Naive thymus-derived CD4-positive, alpha-beta T cell (primary cell): ENCODE measurements around the gene UXS1. TPM values are rescaled to one million over a fixed set of nuclear protein-coding genes. Genes with fewer than 3 reads are reported as not detected.
"Not testable (repeated sequence)": the region's sequence is repeated elsewhere in the genome, so short reads cannot be mapped to it uniquely, and the experiment has no call there.

ENCODE experiments used
- ATAC-seq: fragments of 150-1000 bp; cut with Tn5 transposase; 2 replicates; pipeline ENCODE4 v1.10.0; 2021; ENCODE audit warnings: mild to moderate bottlenecking, moderate library complexity
- CTCF ChIA-PET: fragments of 350-600 bp; sonication (Branson Sonifier 250); formaldehyde crosslinking; loops from one replicate; lab custom pipeline; 2021; ENCODE audit warnings: antibody characterized with exemption; lab: Charles Lee
- POLR2A ChIA-PET: fragments of 350-600 bp; sonication (Branson Sonifier 250); formaldehyde crosslinking; loops from one replicate; lab custom pipeline; 2021; ENCODE audit warnings: antibody characterized with exemption, inconsistent platforms; lab: Charles Lee
- DNase-seq, 9 donors: peaks; one replicate each; pipeline versions ENCODE4 v3.0.0 to v3.0.0-alpha.2; 2020 to 2022; ENCODE audit warnings: mixed read lengths in 1 of 9
- H3K27ac ChIP-seq: one replicate; pipeline ENCODE4 v1.7.0; 2013; ENCODE audit warnings: mild to moderate bottlenecking, low read depth, low read length, moderate library complexity
- H3K27me3 ChIP-seq, 2 donors: one replicate each; pipeline ENCODE4 v1.7.0; 2013; ENCODE audit warnings: low read length in 2 of 2, mild to moderate bottlenecking in 2 of 2, moderate library complexity in 2 of 2; ENCODE audit not compliant: control insufficient read depth in 2 of 2, insufficient read depth in 2 of 2
- H3K36me3 ChIP-seq, 3 experiments: 1 replicate in 2 of 3; 2 replicates in 1 of 3; pipeline ENCODE4 v1.7.0; 2013; ENCODE audit warnings: low read length in 3 of 3, mild to moderate bottlenecking in 3 of 3, moderate library complexity in 1 of 3; ENCODE audit not compliant: insufficient read depth in 3 of 3, control insufficient read depth in 2 of 3
- H3K4me1 ChIP-seq, 2 donors: one replicate each; pipeline ENCODE4 v1.7.0; 2013; ENCODE audit warnings: low read length in 2 of 2, mild to moderate bottlenecking in 2 of 2, moderate library complexity in 1 of 2; ENCODE audit not compliant: control insufficient read depth in 2 of 2, insufficient read depth in 2 of 2
- H3K4me3 ChIP-seq: 2 replicates; pipeline ENCODE4 v1.7.0; 2013; ENCODE audit warnings: mild to moderate bottlenecking, low read length
- H3K9me3 ChIP-seq, 3 experiments: 1 replicate in 2 of 3; 2 replicates in 1 of 3; pipeline ENCODE4 v1.7.0; 2013; ENCODE audit warnings: low read length in 3 of 3; ENCODE audit not compliant: control insufficient read depth in 2 of 3
- H3K27ac Mint-ChIP-seq, 9 donors: one replicate each; pipeline ENCODE4 v1.8.0; 2020 to 2022; ENCODE audit warnings: mixed read lengths in 9 of 9, mild to moderate bottlenecking in 8 of 9, moderate library complexity in 5 of 9, inconsistent platforms in 2 of 9
- H3K27me3 Mint-ChIP-seq, 5 donors: one replicate each; pipeline ENCODE4 v1.8.0; 2021 to 2022; ENCODE audit warnings: mixed read lengths in 5 of 5, mild to moderate bottlenecking in 1 of 5
- H3K36me3 Mint-ChIP-seq, 5 donors: one replicate each; pipeline ENCODE4 v1.8.0; 2020 to 2022; ENCODE audit warnings: mixed read lengths in 5 of 5, mild to moderate bottlenecking in 3 of 5, inconsistent platforms in 1 of 5
- H3K4me1 Mint-ChIP-seq, 7 donors: one replicate each; pipeline ENCODE4 v1.8.0; 2020 to 2022; ENCODE audit warnings: mixed read lengths in 7 of 7, mild to moderate bottlenecking in 3 of 7, inconsistent platforms in 1 of 7
- H3K4me3 Mint-ChIP-seq, 10 donors: one replicate each; pipeline ENCODE4 v1.8.0; 2020 to 2022; ENCODE audit warnings: mild to moderate bottlenecking in 10 of 10, mixed read lengths in 10 of 10, moderate library complexity in 6 of 10, inconsistent platforms in 2 of 10
- H3K9me3 Mint-ChIP-seq, 11 donors: one replicate each; pipeline ENCODE4 v1.8.0; 2020 to 2022; ENCODE audit warnings: mixed read lengths in 11 of 11, mild to moderate bottlenecking in 4 of 11, inconsistent platforms in 1 of 11, moderate library complexity in 1 of 11
- intact Hi-C, 2 donors: fragments of 100-400 bp; cut with micrococcal nuclease; formaldehyde crosslinking; loops; one replicate each; pipeline ENCODE4 v1.15.1; 2023
- polyA plus RNA-seq, 2 donors: library from polyadenylated mRNA; unstranded; fragments of 300-500 nt; fragmentation: Illumina TruSeq; gene quantifications; one replicate each; pipeline ENCODE4 v1.2.3, GENCODE V29; 2021
- total RNA-seq, 6 experiments: library from RNA in 5 of 6; stranded (reverse) in 5 of 6; gene quantifications; 1 replicate in 5 of 6; 2 replicates in 1 of 6; pipeline ENCODE4 v1.2.3 and lab custom pipeline; 2021 to 2026

Gene UXS1
- total and polyA plus RNA-seq, 7 experiments from 2014 or later = 52.3 to 185 (median 93.3) TPM

DNA sequence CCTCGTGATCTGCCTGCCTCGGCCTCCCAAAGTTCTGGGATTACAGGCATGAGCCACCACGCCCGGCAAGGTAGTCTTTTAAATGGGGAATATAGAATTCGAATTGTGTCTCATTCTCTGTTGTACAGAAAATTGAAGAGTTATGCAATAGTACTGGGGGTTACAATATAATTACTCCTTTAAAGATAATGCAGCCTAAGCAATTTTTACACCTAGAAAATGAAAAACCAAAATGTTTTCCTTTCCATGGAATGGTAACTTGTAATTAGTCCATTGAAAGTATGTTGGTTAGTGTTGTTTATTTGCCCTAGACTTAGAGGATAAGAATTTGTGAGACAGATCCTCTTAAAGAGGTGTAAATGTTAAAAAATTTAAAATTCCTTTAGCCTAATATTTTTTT is 28.0 kb upstream of the UXS1 start:
- H3K9me3 ChIP-seq, H3K27me3 Mint-ChIP-seq, H3K4me3 ChIP-seq, H3K27ac Mint-ChIP-seq, H3K27me3 ChIP-seq, ATAC-seq, H3K4me3 Mint-ChIP-seq, H3K4me1 Mint-ChIP-seq, intact Hi-C loops, H3K4me1 ChIP-seq, H3K36me3 ChIP-seq, DNase-seq, H3K36me3 Mint-ChIP-seq, H3K27ac ChIP-seq, H3K9me3 Mint-ChIP-seq, CTCF ChIA-PET, POLR2A ChIA-PET: not testable (repeated sequence)

- H3K4me3 Mint-ChIP-seq = no peak overlapping the region
- Histone ChIP-seq H3K4me3 (no peak overlapping the region), H3K27me3 (no peaks in the 10 kb centered on the region), H3K4me1 (no peaks in the 10 kb centered on the region), H3K36me3 (no peaks in the 10 kb centered on the region), H3K9me3 (no peaks in the 10 kb centered on the region), H3K27ac (no peak overlapping the region)
- peaks cover 0 to 10% (median 7%) of the 10 kb centered on the region in 7 donors for H3K4me1 Mint-ChIP-seq
- H3K9me3 Mint-ChIP-seq = peaks cover 0 to 10% (median 0%) of the 10 kb centered on the region in 11 donors
- peaks cover 0 to 19% (median 0%) of the 10 kb centered on the region in 5 donors for H3K27me3 Mint-ChIP-seq
- DNase-seq (no peak), ATAC-seq (no peak)
- CTCF ChIA-PET = interaction anchor here (0.5 kb wide), 1 partner anchor 52 kb away, joined by 3 read pairs; no protein-coding TSS in a partner anchor
- POLR2A ChIA-PET = no interaction called here
- peak overlapping the region in 1 of 9 donors; percentile 15 for H3K27ac Mint-ChIP-seq
- intact Hi-C loops = no loop called here
- peaks cover 0 to 8% (median 0%) of the 10 kb centered on the region in 5 donors for H3K36me3 Mint-ChIP-seq
Measured at GRCh38 chr2:106219813-106220212, 25.7 kb upstream of the UXS1 start.

GRCh38 chr2:106219157-106219556 is 25.1 kb upstream of the UXS1 start:
- H3K36me3 Mint-ChIP-seq, H3K9me3 ChIP-seq, H3K27ac ChIP-seq, H3K36me3 ChIP-seq, ATAC-seq, H3K27me3 ChIP-seq, intact Hi-C loops, H3K4me3 ChIP-seq, H3K4me1 ChIP-seq, DNase-seq, H3K9me3 Mint-ChIP-seq, H3K4me3 Mint-ChIP-seq: not testable (repeated sequence)
- H3K27me3 Mint-ChIP-seq = peaks cover 0 to 19% (median 0%) of the 10 kb centered on the region in 5 donors
- ChIA-PET CTCF (interaction anchor here (0.5 kb wide), 1 partner anchor 51 kb away, joined by 3 read pairs; no protein-coding TSS in a partner anchor), POLR2A (interaction anchor here (0.7 kb wide), 1 partner anchor 11 kb away, joined by 3 read pairs; no protein-coding TSS in a partner anchor)
- H3K4me1 Mint-ChIP-seq = peaks cover 0 to 10% (median 7%) of the 10 kb centered on the region in 7 donors
- H3K27ac Mint-ChIP-seq = peak overlapping the region in 1 of 9 donors; percentile 15

DNA sequence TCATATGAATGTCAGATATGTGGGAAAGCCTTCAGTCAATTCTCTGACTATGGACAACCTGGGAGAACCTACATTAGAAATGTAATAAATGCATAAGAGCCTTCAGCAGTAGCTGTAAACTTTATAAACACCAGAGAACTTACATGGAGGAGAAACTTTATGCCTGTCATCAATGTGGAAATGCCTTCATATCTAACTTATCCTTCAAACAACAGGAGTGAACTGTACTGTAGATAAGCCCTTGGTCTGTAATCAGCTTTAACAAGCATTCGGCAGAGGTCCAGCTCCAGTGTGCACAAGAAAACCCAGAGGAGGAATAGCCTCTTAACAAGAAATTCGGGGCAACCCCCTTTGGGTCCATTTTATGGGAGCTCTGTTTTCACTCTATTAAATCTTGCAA is 14.8 kb upstream of the UXS1 start:
- Histone ChIP-seq H3K4me1 (peaks cover 0 to 5% of the 10 kb centered on the region in 2 donors), H3K27me3 (no peaks in the 10 kb centered on the region), H3K4me3 (no peak overlapping the region), H3K9me3 (no peaks in the 10 kb centered on the region), H3K27ac (no peak overlapping the region), H3K36me3 (no peaks in the 10 kb centered on the region)
- DNase-seq = no peak
- no peak for ATAC-seq
- POLR2A ChIA-PET = interaction anchor here (1.3 kb wide), 1 partner anchor 16 kb away, joined by 3 read pairs; no protein-coding TSS in a partner anchor
- intact Hi-C loops = no loop called here
- Mint-ChIP-seq H3K27ac (no peak overlapping the region), H3K36me3 (peaks cover 0 to 3% (median 0%) of the 10 kb centered on the region in 5 donors), H3K27me3 (peaks cover 0 to 10% (median 0%) of the 10 kb centered on the region in 5 donors), H3K4me3 (no peak overlapping the region), H3K4me1 (peaks cover 0 to 3% (median 0%) of the 10 kb centered on the region in 7 donors), H3K9me3 (peaks cover 0 to 10% (median 4%) of the 10 kb centered on the region in 11 donors)
- CTCF ChIA-PET = no interaction called here

DNA sequence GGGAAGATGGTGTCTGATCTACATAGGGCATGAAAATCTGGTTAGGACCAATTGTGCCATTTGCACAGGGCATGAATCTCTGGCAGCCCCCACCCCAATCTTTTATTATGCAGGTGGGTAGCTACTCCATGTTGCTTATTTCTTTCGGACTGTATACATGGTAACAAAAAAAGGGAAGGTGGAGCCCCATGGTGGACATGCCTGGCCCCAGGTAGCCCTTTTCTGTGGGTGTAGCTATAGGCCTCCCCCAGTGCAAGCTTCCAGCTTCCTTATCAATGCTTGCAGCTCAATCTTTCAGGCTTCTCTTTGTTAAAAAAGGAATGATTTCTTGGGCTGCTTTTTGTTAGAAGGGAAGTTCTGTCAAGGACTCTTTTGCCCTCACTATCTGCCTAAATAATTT is 14.3 kb upstream of the UXS1 start:
- H3K4me1 ChIP-seq = peaks cover 0 to 5% of the 10 kb centered on the region in 2 donors
- CTCF ChIA-PET = no interaction called here
- Mint-ChIP-seq H3K9me3 (peaks cover 0 to 10% (median 4%) of the 10 kb centered on the region in 11 donors), H3K27ac (no peak overlapping the region), H3K36me3 (peaks cover 0 to 3% (median 0%) of the 10 kb centered on the region in 5 donors), H3K4me1 (peaks cover 0 to 3% (median 0%) of the 10 kb centered on the region in 7 donors), H3K27me3 (peaks cover 0 to 15% (median 0%) of the 10 kb centered on the region in 5 donors), H3K4me3 (no peak overlapping the region)
- no peaks in the 10 kb centered on the region for H3K36me3 ChIP-seq
- no peaks in the 10 kb centered on the region for H3K27me3 ChIP-seq
- intact Hi-C loops = no loop called here
- ATAC-seq = no peak
- no peaks in the 10 kb centered on the region for H3K9me3 ChIP-seq
- POLR2A ChIA-PET = interaction anchor here (0.7 to 1.3 kb wide), 2 partner anchors 10 to 15 kb away, joined by 3 read pairs; no protein-coding TSS in a partner anchor
- no peak overlapping the region for H3K4me3 ChIP-seq
- no peak overlapping the region for H3K27ac ChIP-seq
- no peak for DNase-seq

- Histone ChIP-seq H3K27me3 (no peaks in the 10 kb centered on the region), H3K27ac (no peak overlapping the region), H3K36me3 (no peaks in the 10 kb centered on the region), H3K9me3 (no peaks in the 10 kb centered on the region), H3K4me3 (no peak overlapping the region), H3K4me1 (peaks cover 0 to 5% of the 10 kb centered on the region in 2 donors)
- H3K4me1 Mint-ChIP-seq = peaks cover 0 to 3% (median 0%) of the 10 kb centered on the region in 7 donors
- ChIA-PET CTCF (no interaction called here), POLR2A (no interaction called here)
- peaks cover 0 to 20% (median 0%) of the 10 kb centered on the region in 5 donors for H3K27me3 Mint-ChIP-seq
- ATAC-seq (no peak), DNase-seq (no peak)
- peaks cover 0 to 10% (median 4%) of the 10 kb centered on the region in 11 donors for H3K9me3 Mint-ChIP-seq
- H3K4me3 Mint-ChIP-seq = no peak overlapping the region
- intact Hi-C loops = no loop called here
- H3K27ac Mint-ChIP-seq = no peak overlapping the region
- peaks cover 0 to 3% (median 0%) of the 10 kb centered on the region in 5 donors for H3K36me3 Mint-ChIP-seq
Measured at GRCh38 chr2:106207246-106207645, 13.1 kb upstream of the UXS1 start.

GRCh38 chr2:106205488-106205887 is 11.4 kb upstream of the UXS1 start:
- H3K36me3 ChIP-seq = no peaks in the 10 kb centered on the region
- no peaks in the 10 kb centered on the region for H3K27me3 ChIP-seq
- H3K4me1 Mint-ChIP-seq = peaks cover 0 to 3% (median 0%) of the 10 kb centered on the region in 7 donors
- POLR2A ChIA-PET = interaction anchor here (0.7 kb wide), 1 partner anchor 68 kb away, joined by 3 read pairs; no protein-coding TSS in a partner anchor
- no peaks in the 10 kb centered on the region for H3K9me3 ChIP-seq
- ATAC-seq = peak; percentile 20
- DNase-seq = no peak
- no peak overlapping the region for H3K27ac ChIP-seq
- peak overlapping the region in 1 of 9 donors; percentile 58 for H3K27ac Mint-ChIP-seq
- H3K27me3 Mint-ChIP-seq = peaks cover 0 to 27% (median 0%) of the 10 kb centered on the region in 5 donors
- peak overlapping the region in 1 of 10 donors; percentile 21 for H3K4me3 Mint-ChIP-seq
- CTCF ChIA-PET = no interaction called here
- peaks cover 0 to 5% of the 10 kb centered on the region in 2 donors for H3K4me1 ChIP-seq
- H3K9me3 Mint-ChIP-seq = peaks cover 0 to 10% (median 4%) of the 10 kb centered on the region in 11 donors
- intact Hi-C loops = no loop called here
- H3K36me3 Mint-ChIP-seq = peaks cover 0 to 3% (median 0%) of the 10 kb centered on the region in 5 donors
- H3K4me3 ChIP-seq = no peak overlapping the region
